A549 (cell line): Measurements from ENCODE around the gene SRGAP3.

ENCODE experiments used
- CBX8 ChIP-seq: fragments of 200-600 bp; sonication (generic); IDR thresholded peaks from 2 replicates; pipeline ENCODE4 v1.6.1; 2016
- CEBPB ChIP-seq, 2 experiments: fragments of >200 bp in 1 of 2; sonication (Bioruptor Twin) in 1 of 2; formaldehyde crosslinking in 1 of 2; IDR thresholded peaks; 2 replicates each; pipeline ENCODE4 v1.6.1; 2012 to 2016
- CTCF ChIP-seq: fragments of >200 bp; sonication (Bioruptor Twin); formaldehyde crosslinking; IDR thresholded peaks from 3 replicates; pipeline ENCODE4 v1.5.1; 2016
- EP300 ChIP-seq, 2 experiments: fragments of >200 bp; sonication (Bioruptor Twin); formaldehyde crosslinking; IDR thresholded peaks; 2 replicates in 1 of 2; 3 replicates in 1 of 2; pipeline ENCODE4 v1.6.1; 2016 to 2017
- HMGXB4 ChIP-seq: fragments of 250-450 bp; sonication (Bioruptor Pico); IDR thresholded peaks from 2 replicates; pipeline ENCODE4 v1.5.0; 2021; ENCODE audit warnings: mild to moderate bottlenecking, moderate library complexity, borderline replicate concordance
- HOXB5 ChIP-seq: fragments of 250-450 bp; sonication (Bioruptor Pico); IDR thresholded peaks from 2 replicates; pipeline ENCODE4 v1.5.0; 2020; ENCODE audit warnings: mild to moderate bottlenecking, moderate library complexity
- KDM5A ChIP-seq: fragments of 200-600 bp; sonication (generic); IDR thresholded peaks from 2 replicates; pipeline ENCODE4 v1.6.1; 2016; ENCODE audit warnings: antibody characterized with exemption, mild to moderate bottlenecking
- MAX ChIP-seq: IDR thresholded peaks from 2 replicates; pipeline ENCODE4 v1.6.1; 2012
- RFX5 ChIP-seq: fragments of 450-650 bp; IDR thresholded peaks from 2 replicates; pipeline ENCODE4 v1.7.1; 2014; ENCODE audit warnings: antibody characterized with exemption, mild to moderate bottlenecking, moderate library complexity

GRCh38 chr3:9037144-9037711 lies 212.2 kb downstream of the SRGAP3 start:
- TF ChIP-seq KDM5A (no peak), CTCF (no peak), HOXB5 (CRISPR knock-in tag) (no peak), RFX5 (no peak), CEBPB (IDR thresholded peaks at IDR 0.05) (no peak), CBX8 (no peak), EP300 (IDR thresholded peaks at IDR 0.05) (no peak), HMGXB4 (CRISPR knock-in tag) (no peak), MAX (no peak)
